ENCODE measurements around the gene TTC32.

DNA sequence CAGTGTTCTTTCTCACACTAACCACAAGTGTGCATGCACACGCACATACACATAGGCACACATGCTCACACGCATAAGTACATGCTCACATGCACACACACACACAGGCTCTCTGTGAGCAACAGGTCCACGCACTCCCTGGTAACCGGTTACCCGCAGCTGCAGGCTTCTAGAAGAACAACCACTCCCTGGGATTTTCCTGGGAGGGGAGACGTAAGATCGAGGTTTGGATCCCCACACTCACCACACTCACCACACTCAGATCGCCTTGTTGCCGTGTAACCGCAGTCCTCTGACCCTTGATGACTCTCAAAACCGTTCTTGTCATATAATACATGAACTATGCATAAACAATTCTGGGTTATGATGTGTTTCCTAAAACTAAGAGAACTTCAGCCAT, 42.2 kb downstream of the TTC32 start:
- TF ChIP-seq POLR2AphosphoS5 (IDR thresholded peaks at IDR 0.05; ENCODE audit: low read depth) (no peak), EZH2 (IDR thresholded peaks at IDR 0.05; ENCODE audit: low read depth, unreplicated experiment) (no peak), ZNF331 (CRISPR knock-in tag; IDR thresholded peaks at IDR 0.05; ENCODE audit: low read depth) (no peak), STAT1 (IDR thresholded peaks at IDR 0.05; ENCODE audit: unreplicated experiment) (no peak)
- TF ChIP-seq, protein P1, sequence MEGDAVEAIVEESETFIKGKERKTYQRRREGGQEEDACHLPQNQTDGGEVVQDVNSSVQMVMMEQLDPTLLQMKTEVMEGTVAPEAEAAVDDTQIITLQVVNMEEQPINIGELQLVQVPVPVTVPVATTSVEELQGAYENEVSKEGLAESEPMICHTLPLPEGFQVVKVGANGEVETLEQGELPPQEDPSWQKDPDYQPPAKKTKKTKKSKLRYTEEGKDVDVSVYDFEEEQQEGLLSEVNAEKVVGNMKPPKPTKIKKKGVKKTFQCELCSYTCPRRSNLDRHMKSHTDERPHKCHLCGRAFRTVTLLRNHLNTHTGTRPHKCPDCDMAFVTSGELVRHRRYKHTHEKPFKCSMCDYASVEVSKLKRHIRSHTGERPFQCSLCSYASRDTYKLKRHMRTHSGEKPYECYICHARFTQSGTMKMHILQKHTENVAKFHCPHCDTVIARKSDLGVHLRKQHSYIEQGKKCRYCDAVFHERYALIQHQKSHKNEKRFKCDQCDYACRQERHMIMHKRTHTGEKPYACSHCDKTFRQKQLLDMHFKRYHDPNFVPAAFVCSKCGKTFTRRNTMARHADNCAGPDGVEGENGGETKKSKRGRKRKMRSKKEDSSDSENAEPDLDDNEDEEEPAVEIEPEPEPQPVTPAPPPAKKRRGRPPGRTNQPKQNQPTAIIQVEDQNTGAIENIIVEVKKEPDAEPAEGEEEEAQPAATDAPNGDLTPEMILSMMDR (conservative IDR thresholded peaks at IDR 0.05; ENCODE audit: low read depth in 2 of 2), result no peak
- TF ChIP-seq, protein P2, sequence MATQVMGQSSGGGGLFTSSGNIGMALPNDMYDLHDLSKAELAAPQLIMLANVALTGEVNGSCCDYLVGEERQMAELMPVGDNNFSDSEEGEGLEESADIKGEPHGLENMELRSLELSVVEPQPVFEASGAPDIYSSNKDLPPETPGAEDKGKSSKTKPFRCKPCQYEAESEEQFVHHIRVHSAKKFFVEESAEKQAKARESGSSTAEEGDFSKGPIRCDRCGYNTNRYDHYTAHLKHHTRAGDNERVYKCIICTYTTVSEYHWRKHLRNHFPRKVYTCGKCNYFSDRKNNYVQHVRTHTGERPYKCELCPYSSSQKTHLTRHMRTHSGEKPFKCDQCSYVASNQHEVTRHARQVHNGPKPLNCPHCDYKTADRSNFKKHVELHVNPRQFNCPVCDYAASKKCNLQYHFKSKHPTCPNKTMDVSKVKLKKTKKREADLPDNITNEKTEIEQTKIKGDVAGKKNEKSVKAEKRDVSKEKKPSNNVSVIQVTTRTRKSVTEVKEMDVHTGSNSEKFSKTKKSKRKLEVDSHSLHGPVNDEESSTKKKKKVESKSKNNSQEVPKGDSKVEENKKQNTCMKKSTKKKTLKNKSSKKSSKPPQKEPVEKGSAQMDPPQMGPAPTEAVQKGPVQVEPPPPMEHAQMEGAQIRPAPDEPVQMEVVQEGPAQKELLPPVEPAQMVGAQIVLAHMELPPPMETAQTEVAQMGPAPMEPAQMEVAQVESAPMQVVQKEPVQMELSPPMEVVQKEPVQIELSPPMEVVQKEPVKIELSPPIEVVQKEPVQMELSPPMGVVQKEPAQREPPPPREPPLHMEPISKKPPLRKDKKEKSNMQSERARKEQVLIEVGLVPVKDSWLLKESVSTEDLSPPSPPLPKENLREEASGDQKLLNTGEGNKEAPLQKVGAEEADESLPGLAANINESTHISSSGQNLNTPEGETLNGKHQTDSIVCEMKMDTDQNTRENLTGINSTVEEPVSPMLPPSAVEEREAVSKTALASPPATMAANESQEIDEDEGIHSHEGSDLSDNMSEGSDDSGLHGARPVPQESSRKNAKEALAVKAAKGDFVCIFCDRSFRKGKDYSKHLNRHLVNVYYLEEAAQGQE (IDR thresholded peaks at IDR 0.05; ENCODE audit: unreplicated experiment), result no peak
